Adipocyte (in vitro differentiated cells): Measurements from ENCODE around the gene IPCEF1.

Source experiments
- DNase-seq: peaks from one replicate; pipeline ENCODE4 v3.0.0-alpha.2; 2015; ENCODE audit warnings: low read depth
- H3K27me3 ChIP-seq: replicated peaks from 2 replicates; pipeline ENCODE4 v1.7.0; 2013; ENCODE audit warnings: mild to moderate bottlenecking, low read length, moderate library complexity; ENCODE audit not compliant: control insufficient read depth, insufficient read depth
- H3K36me3 ChIP-seq: 2 replicates; pipeline ENCODE4 v1.7.0; 2013; ENCODE audit warnings: low read length, mild to moderate bottlenecking, moderate library complexity; ENCODE audit not compliant: control insufficient read depth, insufficient read depth, severe bottlenecking
- H3K4me1 ChIP-seq: 2 replicates; pipeline ENCODE4 v1.7.0; 2013; ENCODE audit warnings: mild to moderate bottlenecking, low read length, moderate library complexity; ENCODE audit not compliant: control insufficient read depth, insufficient read depth
- H3K4me3 ChIP-seq: 2 replicates; pipeline ENCODE4 v1.7.0; 2013; ENCODE audit warnings: mild to moderate bottlenecking, low read length, moderate library complexity
- H3K9ac ChIP-seq: 2 replicates; pipeline ENCODE4 v1.7.0; 2013; ENCODE audit warnings: mild to moderate bottlenecking, low read length, moderate library complexity
- H3K9me3 ChIP-seq: 2 replicates; pipeline ENCODE4 v1.7.0; 2013; ENCODE audit warnings: mild to moderate bottlenecking, low read length, moderate library complexity; ENCODE audit not compliant: control insufficient read depth

Gene IPCEF1

GRCh38 chr6:154230393-154230792 lies 126.2 kb downstream of the IPCEF1 start:
- Histone ChIP-seq H3K27me3 (no peaks in the 10 kb centered on the region), H3K9ac (no peak overlapping the region), H3K4me3 (no peak overlapping the region), H3K9me3 (no peaks in the 10 kb centered on the region), H3K36me3 (no peaks in the 10 kb centered on the region), H3K4me1 (peaks cover 6% of the 10 kb centered on the region)
- no peak for DNase-seq

- Histone ChIP-seq H3K9me3 (no peaks in the 10 kb centered on the region), H3K9ac (no peak overlapping the region), H3K36me3 (no peaks in the 10 kb centered on the region), H3K27me3 (no peaks in the 10 kb centered on the region), H3K4me1 (peaks cover 6% of the 10 kb centered on the region), H3K4me3 (no peak overlapping the region)
- no peak for DNase-seq
Measured at GRCh38 chr6:154229786-154230185, 126.8 kb downstream of the IPCEF1 start.

- no peak for DNase-seq
- Histone ChIP-seq H3K36me3 (no peaks in the 10 kb centered on the region), H3K9ac (no peak overlapping the region), H3K4me3 (no peak overlapping the region), H3K27me3 (no peaks in the 10 kb centered on the region), H3K4me1 (peaks cover 6% of the 10 kb centered on the region), H3K9me3 (no peaks in the 10 kb centered on the region)
Measured at GRCh38 chr6:154228521-154228905, 128.1 kb downstream of the IPCEF1 start.

GRCh38 chr6:154227862-154228520 lies 128.6 kb downstream of the IPCEF1 start:
- DNase-seq, result no peak
- H3K9ac ChIP-seq, result no peak overlapping the region

GRCh38 chr6:154226461-154226860 lies 130.1 kb downstream of the IPCEF1 start:
- DNase-seq, result no peak
- Histone ChIP-seq H3K9ac (no peak overlapping the region), H3K4me3 (no peak overlapping the region), H3K9me3 (no peaks in the 10 kb centered on the region), H3K4me1 (peaks cover 6% of the 10 kb centered on the region), H3K36me3 (no peaks in the 10 kb centered on the region), H3K27me3 (no peaks in the 10 kb centered on the region)

More at GRCh38 chr6:154227862-154228520, 128.6 kb downstream of the IPCEF1 start:
- Histone ChIP-seq H3K4me1 (peaks cover 6% of the 10 kb centered on the region), H3K9me3 (no peaks in the 10 kb centered on the region), H3K4me3 (no peak overlapping the region), H3K27me3 (no peaks in the 10 kb centered on the region), H3K36me3 (no peaks in the 10 kb centered on the region)

GRCh38 chr6:154223296-154223695 lies 133.3 kb downstream of the IPCEF1 start:
- no peak overlapping the region for H3K4me3 ChIP-seq
- DNase-seq, result no peak
- no peaks in the 10 kb centered on the region for H3K4me1 ChIP-seq
- peaks cover 4% of the 10 kb centered on the region for H3K27me3 ChIP-seq
- no peaks in the 10 kb centered on the region for H3K36me3 ChIP-seq
- H3K9me3 ChIP-seq, result no peaks in the 10 kb centered on the region
- no peak overlapping the region for H3K9ac ChIP-seq

- Histone ChIP-seq H3K9me3 (no peaks in the 10 kb centered on the region), H3K4me3 (no peak overlapping the region), H3K9ac (no peak overlapping the region), H3K36me3 (no peaks in the 10 kb centered on the region), H3K27me3 (peaks cover 4% of the 10 kb centered on the region), H3K4me1 (no peaks in the 10 kb centered on the region)
- DNase-seq, result no peak
Measured at GRCh38 chr6:154222716-154223115, 133.9 kb downstream of the IPCEF1 start.

- Histone ChIP-seq H3K27me3 (peaks cover 4% of the 10 kb centered on the region), H3K4me3 (no peak overlapping the region), H3K9ac (no peak overlapping the region), H3K9me3 (no peaks in the 10 kb centered on the region), H3K4me1 (no peaks in the 10 kb centered on the region), H3K36me3 (no peaks in the 10 kb centered on the region)
- DNase-seq, result no peak
Measured at GRCh38 chr6:154219250-154219649, 137.4 kb downstream of the IPCEF1 start.

- Histone ChIP-seq H3K4me1 (no peaks in the 10 kb centered on the region), H3K36me3 (no peaks in the 10 kb centered on the region), H3K9ac (no peak overlapping the region), H3K27me3 (peaks cover 4% of the 10 kb centered on the region), H3K4me3 (no peak overlapping the region), H3K9me3 (no peaks in the 10 kb centered on the region)
- no peak for DNase-seq
Measured at GRCh38 chr6:154218787-154219186, 137.8 kb downstream of the IPCEF1 start.

GRCh38 chr6:154218301-154218700 lies 138.3 kb downstream of the IPCEF1 start:
- no peak overlapping the region for H3K9ac ChIP-seq
- no peaks in the 10 kb centered on the region for H3K36me3 ChIP-seq
- no peaks in the 10 kb centered on the region for H3K9me3 ChIP-seq
- no peak for DNase-seq
- no peak overlapping the region for H3K4me3 ChIP-seq
- no peaks in the 10 kb centered on the region for H3K4me1 ChIP-seq
- H3K27me3 ChIP-seq, result peaks cover 4% of the 10 kb centered on the region

- H3K4me3 ChIP-seq, result no peak overlapping the region
Measured at GRCh38 chr6:154213782-154214181, 142.8 kb downstream of the IPCEF1 start.

GRCh38 chr6:154210678-154211077 lies 145.9 kb downstream of the IPCEF1 start:
- Histone ChIP-seq H3K4me3 (no peak overlapping the region), H3K9me3 (no peaks in the 10 kb centered on the region), H3K36me3 (no peaks in the 10 kb centered on the region), H3K4me1 (no peaks in the 10 kb centered on the region), H3K9ac (no peak overlapping the region), H3K27me3 (no peaks in the 10 kb centered on the region)
- no peak for DNase-seq

More at GRCh38 chr6:154213782-154214181, 142.8 kb downstream of the IPCEF1 start:
- H3K9ac ChIP-seq, result no peak overlapping the region
- no peaks in the 10 kb centered on the region for H3K9me3 ChIP-seq
- H3K27me3 ChIP-seq, result no peaks in the 10 kb centered on the region
- DNase-seq, result no peak
- H3K4me1 ChIP-seq, result no peaks in the 10 kb centered on the region
- no peaks in the 10 kb centered on the region for H3K36me3 ChIP-seq
